H1 (cell line): ENCODE measurements around the gene ARHGAP4. TPM values are rescaled to one million over a fixed set of nuclear protein-coding genes. Genes with fewer than 3 reads are reported as not detected.

Experiments
- CHD7 ChIP-seq: fragments of 300-600 bp; sonication (generic); IDR thresholded peaks from 2 replicates; pipeline ENCODE4 v1.7.1; 2012; ENCODE audit warnings: low read length, moderate library complexity, mild to moderate bottlenecking, inconsistent platforms; ENCODE audit not compliant: insufficient replicate concordance
- POLR2A ChIP-seq, 2 experiments: IDR thresholded peaks; 1 replicate in 1 of 2; 2 replicates in 1 of 2; pipeline ENCODE4 v1.6.1; 2011; ENCODE audit warnings: low read depth in 2 of 2, low read length in 2 of 2, mild to moderate bottlenecking in 2 of 2; ENCODE audit errors: control extremely low read depth in 1 of 2
- TBP ChIP-seq: IDR thresholded peaks from 2 replicates; pipeline ENCODE4 v1.6.1; 2011; ENCODE audit warnings: low read depth, low read length, improper control_type of control experiment
- polyA plus RNA-seq, 7 experiments: library from polyadenylated mRNA; depleted of rRNA in 3 of 7; stranded (reverse) in 5 of 7; unstranded in 2 of 7; fragments of >200 nt in 5 of 7; fragments of 200-250 nt in 2 of 7; gene quantifications; 1 replicate in 5 of 7; 2 replicates in 1 of 7; 4 replicates in 1 of 7; pipeline versions ENCODE4 v1.2.1 to v1.2.3, GENCODE V29; 2011 to 2013; ENCODE audit warnings: missing spikeins in 2 of 7, mixed read lengths in 2 of 7
- total RNA-seq: library from RNA; stranded (reverse); fragmentation: NEBNext Ultra II Directional; extraction: Animal tissue kit (Norgen Biotek cat#: 25700); gene quantifications from 2 replicates; pipeline ENCODE4 v1.2.1, GENCODE V29; 2021

Gene ARHGAP4
- total and polyA plus RNA-seq, 2 of the 8 experiments (the other 6 are each of a cell fraction or from before 2014, with no cell fraction given), result 23.9 to 26.0 TPM

- TF ChIP-seq CHD7 (no peak), TBP (no peak), POLR2A (IDR thresholded peaks at IDR 0.05; ENCODE audit: control extremely low read depth in 1 of 2, low read depth in 2 of 2, low read length in 2 of 2) (no peak)
Measured at GRCh38 chrX:153909024-153909979, 16.8 kb downstream of the ARHGAP4 start (continued).
